ENCODE data around the gene DACT3.

DACT3 gene

GRCh38 chr19:46598372-46598917 is 62.5 kb downstream of the DACT3 start:
- DNase-seq (ENCODE audit: low spot score) = no peak
